HEK293T (cell line): ENCODE data around the gene TBC1D22A.
"Not testable (repeated sequence)": the region's sequence is repeated elsewhere in the genome, so short reads cannot be mapped to it uniquely, and the experiment has no call there.

Source experiments
- CTCF ChIA-PET: fragments of 350-600 bp; formaldehyde crosslinking; extraction: SDS; loops from one replicate; lab custom pipeline; 2021; ENCODE audit warnings: antibody characterized with exemption, inconsistent platforms; lab: Yijun Ruan, JAX
- POLR2A ChIA-PET: fragments of 350-600 bp; formaldehyde crosslinking; extraction: SDS; loops from one replicate; lab custom pipeline; 2020; ENCODE audit warnings: antibody characterized with exemption, inconsistent platforms; lab: Yijun Ruan, JAX
- DNase-seq: peaks from one replicate; pipeline ENCODE4 v3.0.0; 2012; ENCODE audit warnings: mixed read lengths; ENCODE audit errors: extremely low spot score
- ARNT ChIP-seq: fragments of 450-650 bp; IDR thresholded peaks from 2 replicates; pipeline ENCODE4 v1.6.1; 2017; ENCODE audit warnings: mild to moderate bottlenecking
- BHLHE40 ChIP-seq: fragments of 450-650 bp; IDR thresholded peaks from 2 replicates; pipeline ENCODE4 v1.6.1; 2016; ENCODE audit warnings: mild to moderate bottlenecking, moderate library complexity, borderline replicate concordance
- CTBP1 ChIP-seq: fragments of 450-650 bp; IDR thresholded peaks from 2 replicates; pipeline ENCODE4 v1.6.1; 2016; ENCODE audit warnings: borderline replicate concordance
- ELF4 ChIP-seq: fragments of 450-650 bp; IDR thresholded peaks from 2 replicates; pipeline ENCODE4 v1.6.1; 2017; ENCODE audit warnings: antibody characterized with exemption
- FOXA1 ChIP-seq: fragments of 450-650 bp; IDR thresholded peaks from 2 replicates; pipeline ENCODE4 v1.6.1; 2016; ENCODE audit warnings: mild to moderate bottlenecking
- FOXK2 ChIP-seq: fragments of 450-650 bp; IDR thresholded peaks from 2 replicates; pipeline ENCODE4 v1.6.1; 2016; ENCODE audit warnings: mild to moderate bottlenecking
- FOXM1 ChIP-seq: fragments of 450-650 bp; IDR thresholded peaks from 2 replicates; pipeline ENCODE4 v1.6.1; 2017; ENCODE audit warnings: mild to moderate bottlenecking, borderline replicate concordance
- HDGF ChIP-seq: fragments of 450-650 bp; IDR thresholded peaks from 2 replicates; pipeline ENCODE4 v1.6.1; 2017; ENCODE audit warnings: antibody characterized with exemption, borderline replicate concordance
- L3MBTL2 ChIP-seq: fragments of 450-650 bp; conservative IDR thresholded peaks from 2 replicates; pipeline ENCODE4 v1.6.1; 2016; ENCODE audit warnings: mild to moderate bottlenecking
- LEF1 ChIP-seq: fragments of 450-650 bp; IDR thresholded peaks from 2 replicates; pipeline ENCODE4 v1.6.1; 2017; ENCODE audit warnings: mild to moderate bottlenecking, borderline replicate concordance
- NFRKB ChIP-seq: fragments of 450-650 bp; IDR thresholded peaks from 2 replicates; pipeline ENCODE4 v1.6.1; 2016; ENCODE audit warnings: mild to moderate bottlenecking, moderate library complexity
- SP1 ChIP-seq: fragments of 450-650 bp; IDR thresholded peaks from 2 replicates; pipeline ENCODE4 v1.6.1; 2017
- SUZ12 ChIP-seq: fragments of 450-650 bp; IDR thresholded peaks from 2 replicates; pipeline ENCODE4 v1.6.1; 2016; ENCODE audit warnings: mild to moderate bottlenecking
- TARDBP ChIP-seq: fragments of 450-650 bp; IDR thresholded peaks from 2 replicates; pipeline ENCODE4 v1.6.1; 2016
- ZNF384 ChIP-seq: fragments of 450-650 bp; IDR thresholded peaks from 2 replicates; pipeline ENCODE4 v1.6.1; 2016
- TF ChIP-seq, protein P1 (sequence below): fragments of 450-650 bp; IDR thresholded peaks from 2 replicates; pipeline ENCODE4 v1.6.1; 2016

TBC1D22A gene

DNA sequence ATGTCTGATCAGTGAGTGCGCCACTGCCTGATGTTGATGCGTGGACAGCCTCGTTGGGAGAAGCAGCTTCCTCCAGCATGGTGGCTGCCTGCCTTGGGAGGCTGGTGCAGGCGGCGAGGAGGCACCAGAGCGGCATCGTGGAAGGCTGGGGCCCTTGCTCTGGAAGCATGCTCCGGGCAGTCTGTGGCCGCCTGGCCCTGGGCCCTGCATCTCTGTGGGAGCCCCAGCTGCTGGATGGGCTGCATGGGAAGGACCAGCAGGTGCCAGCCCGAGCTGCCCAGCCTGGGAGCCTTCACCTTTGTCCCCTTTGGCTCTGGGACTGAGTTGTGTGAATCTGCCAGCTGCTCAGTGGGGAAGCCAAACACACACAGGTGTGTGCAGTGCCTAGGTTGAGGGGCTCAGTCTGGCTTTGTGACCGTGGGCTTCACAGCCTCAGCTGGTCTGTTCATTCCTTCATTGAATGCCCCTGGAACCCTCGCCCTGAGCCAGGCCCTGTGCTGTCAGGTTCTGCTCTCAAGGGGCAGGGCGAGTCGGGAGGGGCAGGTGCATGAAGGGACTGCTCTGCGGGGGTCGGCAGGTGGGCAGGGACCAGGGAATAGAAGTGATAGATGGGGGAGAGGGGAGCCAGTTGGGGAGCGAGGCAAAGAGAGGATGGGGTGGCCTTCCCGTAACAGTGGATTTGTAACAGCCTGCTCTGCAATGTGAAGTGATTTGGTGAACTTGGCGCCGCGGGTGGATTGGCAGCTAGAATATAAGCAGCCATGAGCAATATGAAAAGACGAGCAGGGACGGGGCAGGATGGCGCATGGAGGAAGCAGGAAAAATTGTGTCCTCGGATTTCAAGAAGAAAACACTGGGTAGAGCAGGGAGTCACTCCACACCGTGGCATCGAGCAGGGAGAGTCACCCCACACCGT is 354.2 kb downstream of the TBC1D22A start:
- POLR2A ChIA-PET, result no interaction called here
- DNase-seq, result no peak
- CTCF ChIA-PET, result no interaction called here
- TF ChIP-seq NFRKB (no peak), HDGF (no peak), FOXA1 (no peak), LEF1 (no peak), TARDBP (no peak), SP1 (no peak), ZNF384 (no peak), FOXK2 (no peak), ELF4 (no peak), FOXM1 (no peak), CTBP1 (no peak), SUZ12 (no peak), ARNT (no peak), BHLHE40 (no peak), L3MBTL2 (no peak)
- TF ChIP-seq, protein P1, sequence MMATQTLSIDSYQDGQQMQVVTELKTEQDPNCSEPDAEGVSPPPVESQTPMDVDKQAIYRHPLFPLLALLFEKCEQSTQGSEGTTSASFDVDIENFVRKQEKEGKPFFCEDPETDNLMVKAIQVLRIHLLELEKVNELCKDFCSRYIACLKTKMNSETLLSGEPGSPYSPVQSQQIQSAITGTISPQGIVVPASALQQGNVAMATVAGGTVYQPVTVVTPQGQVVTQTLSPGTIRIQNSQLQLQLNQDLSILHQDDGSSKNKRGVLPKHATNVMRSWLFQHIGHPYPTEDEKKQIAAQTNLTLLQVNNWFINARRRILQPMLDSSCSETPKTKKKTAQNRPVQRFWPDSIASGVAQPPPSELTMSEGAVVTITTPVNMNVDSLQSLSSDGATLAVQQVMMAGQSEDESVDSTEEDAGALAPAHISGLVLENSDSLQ, result no peak

DNA sequence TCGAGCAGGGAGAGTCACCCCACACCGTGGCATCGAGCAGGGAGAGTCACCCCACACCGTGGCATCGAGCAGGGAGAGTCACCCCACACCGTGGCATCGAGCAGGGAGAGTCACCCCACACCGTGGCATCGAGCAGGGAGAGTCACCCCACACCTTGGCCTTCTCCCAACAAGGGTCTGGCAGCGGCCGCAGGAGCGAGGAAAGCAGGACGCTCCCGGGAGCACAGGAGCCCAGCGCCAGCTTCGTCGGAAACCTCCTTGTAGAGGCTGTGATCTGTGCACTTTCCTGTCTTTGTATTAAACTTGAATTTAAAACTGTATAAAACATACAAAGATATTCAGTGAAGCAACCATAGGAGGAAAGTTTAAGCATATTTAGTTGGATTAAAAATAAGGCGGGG is 355.0 kb downstream of the TBC1D22A start:
- CTCF ChIA-PET, POLR2A ChIA-PET, DNase-seq: not testable (repeated sequence)

DNA sequence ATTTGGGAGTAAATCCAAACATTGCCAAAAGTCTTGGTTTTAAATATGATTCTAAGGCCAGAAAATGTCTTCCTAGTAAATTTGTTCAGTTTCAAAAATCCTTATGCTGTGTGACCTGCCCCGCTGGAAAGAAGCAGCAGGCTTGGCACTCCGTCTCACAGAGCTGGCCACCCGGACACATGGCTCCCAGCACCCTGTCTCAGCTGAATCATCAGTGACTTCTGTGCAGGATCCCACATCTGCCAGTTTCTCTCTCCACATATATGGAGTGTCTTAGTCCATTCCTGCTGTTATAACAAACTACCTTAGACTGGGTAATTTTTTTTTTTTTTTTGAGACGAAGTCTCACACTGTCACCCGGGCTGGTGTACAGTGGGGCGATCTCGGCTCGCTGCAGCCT is 356.7 kb downstream of the TBC1D22A start:
- no peak for DNase-seq
- POLR2A ChIA-PET, result no interaction called here
- no peak for TF ChIP-seq BHLHE40
- TF ChIP-seq SUZ12, result no peak
- TF ChIP-seq HDGF, result no peak
- TF ChIP-seq, protein P1, result no peak
- no peak for TF ChIP-seq ARNT
- no peak for TF ChIP-seq LEF1
- CTCF ChIA-PET, result interaction anchor here (0.7 kb wide), 1 partner anchor 9 kb away, joined by 3 read pairs; no protein-coding TSS in a partner anchor

DNA sequence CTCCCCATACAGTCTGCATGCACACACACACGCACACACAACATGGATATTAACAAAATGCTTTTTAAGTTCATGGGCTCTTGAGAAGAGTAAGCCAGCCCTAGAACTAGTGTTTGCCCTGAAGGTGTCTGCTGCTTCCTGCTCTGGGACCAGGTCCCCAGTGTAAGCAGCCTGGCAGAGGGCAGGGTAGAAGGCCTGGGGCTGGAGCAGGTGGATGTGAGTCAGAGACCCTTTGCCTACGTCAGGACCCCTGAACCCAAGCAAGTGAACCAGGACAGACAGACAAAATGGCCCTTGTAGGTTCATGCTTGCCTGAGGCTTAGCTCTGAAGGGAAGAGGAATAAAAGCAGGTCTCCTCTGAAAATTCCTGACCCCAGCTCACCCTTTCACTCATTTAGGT is 357.9 kb downstream of the TBC1D22A start:
- no peak for TF ChIP-seq ELF4
- no peak for TF ChIP-seq L3MBTL2
- no peak for TF ChIP-seq FOXM1
- no peak for TF ChIP-seq CTBP1
- TF ChIP-seq ARNT, result no peak
- no peak for TF ChIP-seq SUZ12
- DNase-seq, result no peak
- POLR2A ChIA-PET, result no interaction called here
- CTCF ChIA-PET, result no interaction called here

DNA sequence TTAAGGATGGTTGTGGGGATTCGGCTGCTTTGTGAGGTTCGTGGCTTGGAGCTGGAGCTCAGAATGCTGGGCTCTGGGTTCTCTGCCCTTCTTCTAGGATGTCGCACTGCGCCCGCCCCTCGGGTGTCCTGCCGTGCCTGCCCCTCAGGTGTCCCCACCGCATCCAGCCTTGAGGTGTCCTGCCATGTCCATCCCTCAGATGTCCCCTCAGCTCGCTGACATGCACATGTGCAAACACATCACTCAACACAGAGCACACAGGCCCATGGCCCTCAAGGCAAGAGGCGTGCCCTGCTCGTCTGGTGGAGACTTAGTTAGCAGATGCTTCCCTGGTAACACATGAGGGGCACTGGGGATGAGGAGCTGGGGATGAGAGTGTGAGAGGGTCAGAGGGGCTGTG is 359.3 kb downstream of the TBC1D22A start:
- TF ChIP-seq SUZ12 (no peak), L3MBTL2 (no peak), FOXA1 (no peak), FOXM1 (no peak), FOXK2 (no peak), TARDBP (no peak), LEF1 (no peak), CTBP1 (no peak), ELF4 (no peak), ZNF384 (no peak), BHLHE40 (no peak), SP1 (no peak), ARNT (no peak), NFRKB (no peak), HDGF (no peak)
- TF ChIP-seq, protein P1, result no peak
- ChIA-PET POLR2A (no interaction called here), CTCF (no interaction called here)
- no peak for DNase-seq

DNA sequence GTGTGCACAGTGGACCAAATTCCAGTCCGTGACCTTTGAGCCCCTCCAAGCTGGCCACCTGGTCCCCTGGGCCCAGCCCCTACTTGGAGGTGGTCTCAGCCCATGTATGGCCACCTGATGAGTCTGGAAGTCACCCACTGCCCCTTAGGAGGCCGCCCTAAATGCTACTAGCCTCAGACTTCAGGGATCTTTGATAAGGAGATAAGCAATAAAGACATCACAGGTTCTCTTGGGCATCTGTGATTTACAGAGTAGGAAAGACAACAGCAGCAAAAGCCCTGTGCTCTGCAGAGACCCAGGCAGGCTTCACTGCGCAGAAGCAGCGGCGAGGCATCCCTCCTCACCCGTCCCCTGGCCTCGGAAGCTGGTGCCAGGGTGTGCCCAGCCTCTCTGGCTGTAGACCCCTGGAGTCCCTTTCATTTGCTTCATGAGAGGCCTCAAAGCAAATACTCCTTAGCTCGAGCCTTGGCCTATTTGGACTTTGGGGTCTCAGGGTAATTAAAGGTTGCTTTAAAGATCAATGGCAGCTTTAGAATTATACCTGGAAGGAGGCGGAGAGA is 360.1 kb downstream of the TBC1D22A start:
- TF ChIP-seq ARNT (no peak), FOXK2 (no peak), BHLHE40 (no peak), ELF4 (no peak), L3MBTL2 (no peak), CTBP1 (no peak), ZNF384 (no peak), SUZ12 (no peak), FOXA1 (no peak), SP1 (no peak), NFRKB (no peak), TARDBP (no peak), HDGF (no peak), FOXM1 (no peak), LEF1 (no peak)
- TF ChIP-seq, protein P1, result no peak
- no peak for DNase-seq
- POLR2A ChIA-PET, result no interaction called here
- CTCF ChIA-PET, result no interaction called here
